GM21367 (cell line): ENCODE results near the gene MARK2.

Experiments used
- ATAC-seq: cut with Tn5 transposase; IDR thresholded peaks from one replicate; pipeline ENCODE4 v1.9.1; 2021; ENCODE audit not compliant: unreplicated experiment

MARK2 gene

DNA sequence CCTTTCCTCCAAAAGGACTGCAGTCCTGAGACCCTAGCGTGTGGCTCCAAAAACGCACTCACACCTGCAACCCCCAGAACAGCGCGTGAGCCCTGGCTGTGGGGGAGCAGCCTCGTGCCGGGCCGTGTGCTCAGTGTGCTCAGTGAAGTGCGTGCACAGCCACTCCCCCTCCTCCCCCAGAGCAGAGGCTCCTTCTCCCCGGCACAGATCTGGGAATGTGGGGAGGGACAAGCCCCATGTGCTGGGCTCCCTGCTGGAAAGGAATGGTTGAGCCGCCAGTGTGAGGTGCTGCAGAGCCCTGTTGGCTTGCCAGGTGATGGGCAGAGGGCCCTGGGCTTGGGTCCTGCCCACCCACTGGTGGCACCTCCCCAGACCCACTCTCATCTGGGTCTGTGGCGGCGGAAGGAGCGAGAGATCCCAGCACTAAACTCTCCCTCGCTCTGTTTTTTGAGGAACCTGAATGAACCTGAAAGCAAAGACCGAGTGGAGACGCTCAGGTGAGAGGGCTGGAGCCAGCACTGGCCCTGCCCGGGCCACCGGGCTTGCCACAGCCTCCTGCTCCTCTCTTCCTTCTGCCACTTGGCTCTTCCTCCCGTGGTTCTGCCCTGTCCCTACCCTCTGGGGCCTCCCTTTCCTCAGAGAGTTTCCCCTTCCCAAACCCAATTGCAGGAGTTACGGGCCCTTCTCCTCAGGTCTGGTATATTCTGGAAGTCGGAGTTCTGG, 69.1 kb downstream of the MARK2 start:
- ATAC-seq: no peak

DNA sequence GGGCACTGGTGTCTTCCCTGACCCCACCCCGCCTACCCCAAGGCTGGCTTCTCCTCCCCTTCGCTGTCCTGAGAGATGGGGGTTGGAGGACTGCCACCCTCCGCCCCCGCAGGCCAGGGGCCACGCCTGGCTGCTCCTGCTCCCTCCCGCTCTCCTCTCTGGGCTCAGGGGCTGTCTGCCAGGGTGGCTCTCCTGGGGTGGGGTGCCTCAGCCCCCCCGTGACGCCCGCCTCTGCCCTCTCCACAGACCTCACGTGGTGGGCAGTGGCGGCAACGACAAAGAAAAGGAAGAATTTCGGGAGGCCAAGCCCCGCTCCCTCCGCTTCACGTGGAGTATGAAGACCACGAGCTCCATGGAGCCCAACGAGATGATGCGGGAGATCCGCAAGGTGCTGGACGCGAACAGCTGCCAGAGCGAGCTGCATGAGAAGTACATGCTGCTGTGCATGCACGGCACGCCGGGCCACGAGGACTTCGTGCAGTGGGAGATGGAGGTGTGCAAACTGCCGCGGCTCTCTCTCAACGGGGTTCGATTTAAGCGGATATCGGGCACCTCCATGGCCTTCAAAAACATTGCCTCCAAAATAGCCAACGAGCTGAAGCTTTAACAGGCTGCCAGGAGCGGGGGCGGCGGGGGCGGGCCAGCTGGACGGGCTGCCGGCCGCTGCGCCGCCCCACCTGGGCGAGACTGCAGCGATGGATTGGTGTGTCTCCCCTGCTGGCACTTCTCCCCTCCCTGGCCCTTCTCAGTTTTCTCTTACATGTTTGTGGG, 69.9 kb downstream of the MARK2 start:
- ATAC-seq: no peak

DNA sequence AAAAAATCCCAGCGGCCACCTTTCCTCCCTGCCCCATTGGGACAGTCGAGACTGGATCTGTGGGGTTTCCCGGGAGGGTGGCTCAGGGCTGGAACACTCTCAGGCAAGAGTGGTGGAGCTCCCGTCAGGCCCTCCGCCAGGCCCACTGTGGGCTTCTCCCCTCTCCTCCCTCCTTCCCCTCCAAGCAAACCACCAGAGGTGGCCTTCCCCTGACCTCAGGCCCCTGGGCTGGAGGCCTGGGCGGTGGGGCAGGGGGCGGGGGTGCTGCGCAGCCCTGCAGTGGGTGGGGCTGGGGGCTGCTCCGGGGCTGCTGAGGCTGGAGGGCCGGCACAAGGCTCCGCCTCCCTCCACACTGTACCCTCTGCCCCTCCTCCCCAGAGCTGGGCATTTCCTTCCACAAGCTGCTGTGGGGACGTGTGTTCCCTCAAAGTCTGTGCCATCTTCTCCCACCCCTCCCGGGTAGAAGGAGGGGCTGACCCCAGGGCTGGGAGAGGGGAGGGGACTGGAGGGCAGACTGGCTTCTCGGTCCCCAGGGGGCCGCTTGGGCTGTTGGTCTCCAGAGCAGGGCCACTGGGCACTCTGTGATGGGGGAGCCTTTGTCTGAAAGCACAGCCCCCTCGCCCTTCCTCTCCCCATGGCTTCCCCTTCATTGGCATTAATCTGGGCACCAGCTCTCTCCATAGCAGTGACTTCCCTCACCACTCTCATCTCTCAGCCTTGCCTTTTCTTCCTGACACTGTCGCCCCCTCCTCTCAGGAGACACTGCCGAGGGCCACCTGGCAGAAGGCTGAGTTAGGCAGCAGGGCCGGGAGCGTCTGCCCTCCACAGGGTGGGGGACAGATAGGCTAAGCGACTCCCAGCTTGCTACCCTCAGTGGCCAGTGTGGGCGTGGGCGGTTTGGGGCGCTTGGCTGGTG, 70.9 kb downstream of the MARK2 start:
- ATAC-seq: no peak

DNA sequence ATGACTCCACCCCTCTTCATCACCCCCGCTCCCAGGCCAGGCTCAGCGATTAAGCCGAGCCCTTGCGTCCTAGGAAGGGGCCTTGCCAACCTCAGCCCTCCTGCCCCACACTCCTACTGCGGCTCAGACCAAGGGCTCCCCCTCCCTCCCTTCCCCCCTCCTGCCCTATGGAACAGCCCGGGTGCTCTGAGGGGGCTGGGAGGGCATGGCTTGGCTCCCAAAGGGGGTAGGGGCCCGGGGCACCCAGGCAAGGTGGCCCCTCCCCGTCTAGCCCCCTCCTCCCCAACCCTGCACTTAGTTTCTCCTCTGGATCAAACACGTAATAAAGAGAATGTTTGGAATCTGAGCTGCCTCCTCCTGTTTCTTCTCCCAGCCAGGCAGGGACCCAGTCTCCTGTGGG, 71.8 kb downstream of the MARK2 start:
- ATAC-seq: no peak

DNA sequence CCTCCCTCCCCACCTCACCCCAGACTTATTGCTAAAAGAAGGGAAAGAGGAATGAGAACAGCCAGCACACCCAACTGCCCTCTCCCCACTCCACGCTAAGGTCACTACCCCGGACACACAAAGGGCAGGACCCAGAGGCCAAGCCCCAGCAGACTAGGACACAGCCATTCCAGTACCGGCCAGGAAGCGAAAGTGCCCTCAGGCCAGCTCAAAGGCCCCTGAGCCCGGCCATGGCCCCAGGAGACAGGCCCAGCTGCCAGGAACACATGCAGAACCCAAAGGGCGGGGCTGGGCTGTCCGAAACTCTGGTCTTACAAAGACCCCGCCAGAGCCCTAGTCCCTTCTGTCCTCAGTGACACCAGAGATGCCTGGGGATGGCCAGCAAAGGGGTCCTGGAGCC, 72.5 kb downstream of the MARK2 start:
- ATAC-seq: no peak

DNA sequence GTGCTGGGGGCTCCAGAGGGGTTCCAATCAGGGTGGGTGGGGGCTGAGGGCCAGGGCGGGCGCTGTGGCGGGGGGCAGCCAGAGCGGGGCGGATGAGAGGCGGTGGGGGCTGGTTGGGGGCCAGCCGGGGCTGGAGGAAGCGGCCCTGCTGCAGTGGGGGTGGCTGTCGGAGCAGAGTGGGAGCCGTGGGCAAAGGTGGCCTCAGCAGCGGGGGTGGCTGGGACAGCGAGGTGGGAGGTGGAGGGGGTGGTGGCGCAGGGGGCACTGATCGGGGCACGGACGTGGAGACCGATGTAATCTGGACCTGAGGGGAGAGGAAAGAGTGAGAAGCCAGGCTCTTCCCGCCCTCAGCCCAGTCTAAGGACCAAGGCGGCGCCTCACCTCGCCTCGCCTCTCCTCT, 73.0 kb downstream of the MARK2 start:
- no peak for ATAC-seq

DNA sequence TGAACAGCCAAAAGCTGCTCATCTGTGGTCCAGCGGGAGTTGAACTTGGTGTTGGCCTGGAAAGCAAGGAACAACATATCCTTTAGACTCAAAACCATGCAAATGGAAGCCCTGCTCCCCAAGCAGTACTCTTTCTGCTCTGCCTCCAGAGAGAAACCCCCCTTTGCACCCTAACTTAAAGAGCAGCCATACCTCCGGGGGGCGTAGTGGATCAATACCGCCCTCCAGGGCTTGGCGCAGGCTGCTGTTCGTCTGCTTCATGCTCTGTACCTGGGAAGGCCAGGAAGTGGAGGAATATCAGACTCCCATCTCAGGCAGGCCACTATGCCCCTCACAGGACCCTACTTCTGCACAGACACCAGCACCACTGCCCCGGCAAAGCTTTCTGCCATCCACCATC, 73.8 kb downstream of the MARK2 start:
- no peak for ATAC-seq

DNA sequence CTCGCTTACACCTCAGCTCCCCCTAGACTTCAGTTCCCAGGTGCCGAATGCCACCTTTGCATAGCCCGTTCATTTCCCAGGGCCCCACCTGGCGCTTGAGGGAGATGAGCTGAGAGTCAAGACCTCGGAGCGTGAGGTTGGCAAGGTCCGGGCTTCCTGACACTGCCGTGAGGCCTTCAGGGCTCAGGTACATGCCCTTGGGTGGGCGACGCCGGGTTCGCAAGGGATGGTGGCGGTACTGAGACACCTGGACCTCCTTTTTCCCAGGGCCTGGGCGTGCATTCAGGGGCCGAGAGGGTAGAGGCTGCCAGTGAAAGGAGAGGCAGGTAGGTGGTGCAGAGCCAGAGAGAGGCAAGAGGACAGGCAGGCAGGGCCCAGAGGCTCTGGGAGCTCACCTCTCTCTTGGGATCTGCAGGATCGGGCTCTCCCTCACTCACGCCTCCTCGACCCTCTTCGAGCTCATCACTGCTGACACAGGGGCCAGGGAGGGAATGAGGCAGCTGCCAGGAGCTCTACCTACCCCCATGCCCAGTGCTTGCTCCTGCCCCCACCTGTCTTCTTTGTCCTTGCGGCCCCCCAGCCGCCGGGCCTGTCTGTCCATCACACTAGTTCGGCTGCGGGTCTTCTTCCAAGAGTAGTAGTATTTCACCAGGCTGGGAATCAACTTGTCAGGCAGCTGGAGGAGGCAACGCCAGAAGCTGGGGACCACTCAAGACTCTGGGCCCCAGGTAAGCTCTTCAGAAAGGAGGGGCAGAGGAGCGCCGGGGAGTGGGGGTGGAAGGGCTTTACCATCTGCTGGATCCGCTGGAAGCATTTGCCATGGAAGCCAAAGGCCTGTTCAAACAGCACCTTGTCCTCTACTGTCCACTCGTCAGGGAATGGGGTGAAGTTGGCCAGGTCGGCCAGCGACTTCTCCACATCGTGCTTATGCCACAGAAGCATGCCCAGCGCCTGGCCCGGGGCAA, 75.2 kb downstream of the MARK2 start:
- no peak for ATAC-seq

DNA sequence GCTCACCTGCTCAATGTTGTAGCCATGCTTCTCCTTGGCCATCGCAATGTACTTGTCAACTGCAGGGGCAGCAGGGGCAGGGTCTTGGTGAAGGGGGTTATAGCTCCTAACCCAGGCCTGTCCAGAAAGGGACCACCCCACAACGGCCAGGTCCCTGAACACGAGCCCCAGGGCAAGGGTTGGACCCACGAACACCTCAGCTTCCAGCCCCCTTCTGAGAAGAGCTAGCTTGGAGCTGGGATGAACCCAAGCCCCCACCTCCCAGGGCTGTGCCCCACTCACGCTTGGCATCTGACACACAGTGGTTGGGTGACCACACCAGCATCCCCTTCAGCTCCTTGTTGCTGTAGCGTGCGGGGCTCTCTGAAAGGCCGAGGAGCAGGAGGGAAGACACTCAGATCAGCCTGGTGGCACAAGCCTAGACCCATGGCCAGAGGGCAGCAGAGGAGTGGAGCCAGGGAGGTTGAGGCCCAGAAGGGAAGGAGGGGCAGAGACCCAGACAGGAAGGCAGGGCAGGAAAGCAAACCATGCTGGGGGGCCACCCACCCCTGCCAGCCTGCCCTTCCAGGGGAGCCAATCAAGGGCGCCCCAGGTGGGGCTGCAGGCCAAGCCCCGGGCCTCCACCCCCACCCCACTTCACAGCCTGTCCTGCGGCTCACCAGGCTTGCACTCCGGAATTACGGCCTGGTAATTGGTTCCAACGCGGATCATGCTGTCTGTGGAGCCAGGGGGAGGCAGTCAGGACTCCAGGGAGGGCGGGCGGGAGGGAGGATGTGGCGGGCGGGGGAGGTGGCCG, 76.2 kb downstream of the MARK2 start:
- no peak for ATAC-seq

DNA sequence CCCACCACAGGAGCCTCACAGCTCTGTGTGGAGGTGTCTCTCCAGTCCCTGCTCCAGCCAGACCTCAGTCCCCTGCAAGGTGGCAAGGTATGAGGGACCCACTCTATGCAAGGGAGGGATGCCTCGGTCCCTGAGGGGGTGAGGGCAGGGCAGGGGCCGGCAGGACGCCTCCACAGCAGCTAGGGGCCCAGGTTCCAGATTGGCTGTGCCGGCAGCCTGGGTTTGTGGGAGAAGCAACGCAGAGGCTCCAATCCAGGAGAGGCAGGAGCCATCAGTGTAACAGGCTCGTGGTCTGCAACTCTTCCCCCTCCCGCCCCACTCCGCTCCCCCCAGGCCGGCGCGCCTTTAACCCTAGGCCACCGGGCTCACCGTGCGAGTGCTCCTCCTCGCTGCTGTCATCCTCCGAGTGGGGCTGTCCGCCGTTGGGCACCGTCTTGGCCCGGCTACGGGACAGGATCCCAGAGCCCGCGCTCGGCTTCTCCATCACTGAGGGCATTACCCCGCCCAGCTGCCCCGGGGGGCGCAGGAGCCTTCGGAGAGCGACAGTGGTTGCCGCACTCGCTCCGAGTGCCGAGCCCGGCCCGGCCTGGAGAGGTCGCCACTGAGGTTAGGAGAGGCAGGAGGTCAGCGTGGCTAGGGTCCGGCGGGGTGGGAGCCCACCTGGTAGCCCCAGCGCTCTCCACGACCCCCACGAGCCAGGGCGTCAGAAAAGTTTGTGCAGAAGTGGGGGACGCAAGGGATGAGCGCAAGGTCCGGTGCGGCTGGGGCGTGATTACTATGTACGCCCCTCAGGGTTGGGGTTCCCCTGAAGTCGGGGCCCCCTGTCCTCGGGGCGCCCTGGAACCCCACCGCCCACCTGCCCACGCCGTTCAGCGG, 77.3 kb downstream of the MARK2 start:
- ATAC-seq: no peak

DNA sequence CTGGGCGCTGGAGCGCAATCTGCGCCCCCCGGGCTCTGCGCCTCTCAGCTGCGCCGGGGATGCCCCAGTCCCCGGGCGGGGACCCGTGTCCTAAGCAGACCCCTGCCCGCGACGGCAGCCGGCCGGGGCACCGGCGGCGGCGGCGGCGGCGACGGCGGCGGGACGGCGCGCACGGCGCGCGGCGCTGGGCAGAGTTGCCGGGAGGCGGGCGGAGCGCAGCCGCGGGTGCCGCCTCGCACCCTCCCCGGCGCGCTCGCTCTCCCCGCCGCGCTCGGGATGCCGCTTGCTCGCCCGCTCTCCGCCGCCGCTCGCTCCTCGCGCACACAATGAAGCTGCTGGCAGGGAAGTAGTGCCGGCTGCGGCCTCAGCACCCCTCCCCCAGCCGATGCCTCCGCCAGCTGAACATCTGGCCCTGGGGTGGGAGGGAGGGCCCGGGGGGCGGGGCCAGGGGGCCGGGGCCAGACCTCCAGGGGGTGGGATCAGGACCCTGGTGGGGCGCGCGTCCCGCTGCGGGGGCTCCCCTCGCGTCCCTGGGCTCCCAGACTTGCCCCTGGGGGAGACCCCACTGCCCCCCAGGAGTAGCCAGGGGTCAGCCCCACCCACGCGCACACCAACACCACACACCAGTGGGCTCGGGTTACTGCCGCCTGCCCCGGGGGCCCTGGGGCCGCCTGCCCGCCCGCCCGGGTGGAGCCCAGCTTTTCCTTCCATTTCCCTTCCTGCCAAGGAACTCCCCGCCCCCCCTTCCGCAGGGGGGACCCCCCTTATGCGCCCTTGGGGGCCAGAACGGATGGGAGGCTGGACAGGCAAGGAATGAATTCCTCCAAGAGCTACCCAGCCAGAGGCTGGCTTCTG, 78.2 kb downstream of the MARK2 start, which contains the start of gene RCOR2:
RCOR2 (minus strand) TSS at position 328 of the 855 bp plus-strand sequence. CDS start 708 bp downstream, outside the sequence.
- no peak for ATAC-seq

DNA sequence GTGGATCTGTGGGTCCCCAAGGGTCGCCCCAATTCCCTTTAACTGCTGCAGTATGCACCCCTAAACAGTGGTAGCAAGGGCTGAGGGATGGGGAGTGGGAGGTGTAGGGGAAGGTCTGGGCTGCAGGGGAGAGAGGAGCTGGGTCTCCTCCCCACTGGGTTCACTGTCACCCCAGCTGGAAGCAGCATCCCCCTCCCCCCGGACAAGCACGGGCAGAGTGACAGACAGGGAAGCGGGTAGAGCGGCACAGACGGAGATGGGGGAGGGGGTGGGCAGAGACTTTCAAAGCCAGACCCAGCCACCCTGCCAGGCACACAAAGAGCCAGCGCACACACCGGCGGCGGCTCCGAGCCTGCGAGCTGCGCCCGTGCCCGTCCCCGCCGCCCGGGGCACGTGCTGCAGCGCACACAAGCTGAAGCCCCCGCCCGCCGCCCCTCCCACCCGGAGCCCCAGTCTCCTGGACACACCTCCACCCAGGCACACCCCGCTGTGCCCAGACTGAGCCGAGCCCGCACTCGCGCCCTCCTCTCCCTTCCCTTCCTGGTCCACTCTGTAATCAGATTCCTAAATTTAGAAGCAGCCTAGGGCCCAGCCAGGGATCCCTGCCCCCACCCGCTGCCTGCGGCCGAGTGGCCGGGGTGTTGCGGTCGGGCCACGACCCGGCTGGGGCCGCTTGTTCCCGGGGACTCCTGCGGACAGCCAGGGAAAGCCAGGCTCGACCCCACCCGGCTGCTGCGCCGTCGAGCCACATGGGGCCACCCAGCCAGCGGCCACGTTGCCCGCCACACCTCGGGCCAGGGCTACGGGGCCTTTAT, 79.0 kb downstream of the MARK2 start:
- ATAC-seq: no peak

DNA sequence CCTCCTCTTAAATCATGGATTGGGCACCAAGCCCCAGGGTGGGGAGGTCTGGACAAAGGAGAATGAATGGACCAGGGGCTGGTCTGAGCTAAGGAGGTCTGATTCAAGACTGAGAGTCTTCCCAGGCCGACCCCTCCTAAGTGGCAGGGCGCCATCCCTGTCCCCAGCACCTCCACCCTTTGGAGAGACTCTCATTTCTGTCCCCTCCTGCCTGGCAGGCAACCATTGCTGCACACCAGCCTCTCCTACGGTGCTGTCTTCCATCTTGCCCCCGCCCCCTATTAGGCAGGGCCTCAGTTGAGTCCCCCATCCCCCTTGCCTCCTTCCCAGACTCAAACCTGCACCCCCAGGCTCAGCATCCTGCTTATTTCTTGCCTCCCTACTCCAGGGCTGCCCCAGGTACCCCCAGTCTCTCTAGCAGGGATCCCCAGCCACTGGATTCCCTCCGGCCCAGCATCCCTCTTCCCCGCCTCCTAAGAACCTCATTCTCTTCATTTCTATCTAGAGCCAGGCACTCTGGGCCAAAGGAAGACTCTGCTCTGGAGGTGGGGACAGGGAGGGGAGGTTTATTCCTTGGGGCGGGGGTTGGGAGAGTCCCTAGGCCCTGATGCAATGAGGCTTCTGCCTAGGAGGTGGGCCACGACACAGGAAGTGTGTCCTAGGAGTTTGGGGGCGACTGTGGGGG, 79.7 kb downstream of the MARK2 start:
- ATAC-seq: no peak

DNA sequence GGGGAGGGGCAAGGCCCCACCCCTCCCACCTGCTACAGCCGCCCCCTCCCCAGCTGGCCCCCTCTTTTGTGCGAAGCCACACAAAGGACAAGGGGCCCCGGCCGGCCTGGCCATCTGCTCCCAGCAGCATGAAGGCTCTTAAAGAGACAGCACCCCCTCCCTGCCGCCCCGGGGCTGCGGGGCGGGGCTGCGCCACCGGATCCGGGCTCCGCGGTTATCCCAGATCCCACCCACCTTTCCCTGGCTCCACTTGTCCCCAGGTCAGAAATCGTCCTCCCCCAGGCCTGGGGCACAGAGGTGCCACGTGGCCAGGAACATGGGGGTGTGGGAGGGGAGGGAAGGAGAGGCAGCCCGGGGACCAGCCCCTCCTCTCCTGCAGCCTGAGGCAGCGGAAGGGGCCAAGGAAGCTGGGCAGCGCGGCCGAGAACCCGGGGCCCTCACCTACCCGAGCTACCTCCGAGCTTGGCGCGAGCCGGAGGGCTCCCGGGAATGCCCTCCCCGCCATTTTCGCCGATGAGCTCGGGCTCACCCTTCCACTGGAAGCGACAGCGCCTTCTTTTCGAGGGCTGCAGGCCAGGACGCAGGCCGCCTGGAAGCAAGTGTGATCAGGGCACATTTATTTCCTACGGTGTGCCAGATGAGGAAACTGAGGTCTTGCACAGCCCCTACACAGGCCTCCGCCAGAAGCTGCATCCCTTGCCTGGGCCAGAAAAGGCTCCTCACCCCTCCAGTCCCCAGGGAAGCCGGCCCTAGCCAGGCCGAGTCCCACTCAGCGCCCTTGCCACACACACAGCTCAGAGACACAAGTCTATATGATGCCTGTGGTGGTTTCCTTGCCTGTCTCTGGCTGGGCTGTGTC, 80.6 kb downstream of the MARK2 start:
- ATAC-seq: no peak
